ENCODE measurements around the gene MPV17.
"Not testable (repeated sequence)": the region's sequence is repeated elsewhere in the genome, so short reads cannot be mapped to it uniquely, and the experiment has no call there.

The MPV17 gene

DNA sequence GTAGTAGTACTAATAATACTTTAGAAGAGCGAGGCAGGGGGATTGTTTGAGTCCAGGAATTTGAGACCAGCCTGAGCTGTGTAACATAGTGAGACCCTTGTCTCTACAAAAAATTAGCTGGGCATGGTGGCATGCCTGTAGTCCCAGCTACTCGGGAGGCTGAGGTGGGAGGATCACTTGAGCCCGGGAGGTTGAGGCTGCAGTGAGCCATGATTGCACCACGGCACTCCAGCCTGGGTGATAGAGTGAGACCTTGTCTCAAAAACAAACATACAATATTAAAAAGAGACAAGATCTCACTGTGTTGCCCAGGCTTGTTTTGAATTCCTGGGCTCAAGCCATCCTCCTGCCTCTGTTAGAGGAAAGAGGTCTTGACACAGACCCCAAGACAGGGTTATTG is 22.3 kb downstream of the MPV17 start:
- in situ Hi-C loops (cut with MboI; ENCODE audit: low sequenced_read_pairs) = not testable (repeated sequence)

DNA sequence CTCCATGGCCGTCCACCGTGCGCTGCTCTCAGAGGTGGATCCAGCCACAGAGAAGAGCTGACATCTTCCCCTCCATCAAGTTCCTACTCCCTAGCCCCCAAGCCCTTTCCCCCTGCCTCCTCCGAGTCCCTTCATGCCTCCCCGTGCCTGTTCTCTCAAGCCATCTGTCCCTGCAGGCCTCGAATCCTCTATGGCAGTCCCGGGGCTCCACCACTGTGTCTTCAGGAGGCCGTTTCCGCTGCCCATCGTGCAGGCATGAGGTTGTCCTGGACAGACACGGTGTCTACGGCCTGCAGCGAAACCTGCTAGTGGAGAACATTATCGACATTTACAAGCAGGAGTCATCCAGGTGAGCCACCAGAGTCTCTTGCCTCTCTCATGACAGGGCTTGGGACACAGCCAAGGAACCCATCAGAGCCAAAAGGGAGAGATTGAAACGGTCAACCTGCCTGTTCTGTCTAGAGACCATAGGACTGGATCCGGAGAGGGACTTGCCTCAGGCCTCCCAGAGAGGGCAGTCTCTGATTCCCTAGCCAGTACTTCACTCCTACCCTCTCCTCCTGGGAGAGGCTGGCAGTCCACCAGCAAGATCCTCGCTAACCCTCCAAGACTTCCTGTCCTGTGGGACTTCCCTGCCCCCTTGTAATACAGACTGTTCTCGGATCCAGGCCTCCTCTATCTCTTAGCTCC is 24.4 kb downstream of the MPV17 start:
- in situ Hi-C loops (cut with MboI; ENCODE audit: low sequenced_read_pairs) = loop anchor here (25.0 kb wide), 1 partner anchor 186 kb away; the partner anchor contains the start of genes ABHD1 and CGREF1

DNA sequence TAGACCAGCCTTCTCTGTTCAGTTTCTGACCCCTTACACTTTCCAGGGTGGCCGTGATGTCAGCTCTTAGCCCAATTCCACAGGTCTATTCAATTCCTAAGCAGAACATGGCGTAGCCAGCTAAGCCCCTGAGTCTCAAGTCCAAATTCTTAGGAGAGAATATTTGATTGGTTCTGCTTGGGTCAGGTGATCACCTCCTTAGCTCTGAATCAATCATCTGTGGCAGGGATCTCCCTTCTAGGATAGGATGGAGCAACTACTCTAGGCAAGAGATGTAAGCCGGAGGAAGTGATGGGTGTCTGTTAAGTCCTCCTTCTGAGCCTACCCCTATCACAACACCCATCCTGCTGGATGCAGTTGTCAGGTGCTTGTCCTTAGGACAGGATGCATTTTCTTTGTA is 25.7 kb downstream of the MPV17 start:
- in situ Hi-C loops (cut with MboI; ENCODE audit: low sequenced_read_pairs) = loop anchor here (25.0 kb wide), 1 partner anchor 185 kb away; the partner anchor contains the start of genes ABHD1 and CGREF1

DNA sequence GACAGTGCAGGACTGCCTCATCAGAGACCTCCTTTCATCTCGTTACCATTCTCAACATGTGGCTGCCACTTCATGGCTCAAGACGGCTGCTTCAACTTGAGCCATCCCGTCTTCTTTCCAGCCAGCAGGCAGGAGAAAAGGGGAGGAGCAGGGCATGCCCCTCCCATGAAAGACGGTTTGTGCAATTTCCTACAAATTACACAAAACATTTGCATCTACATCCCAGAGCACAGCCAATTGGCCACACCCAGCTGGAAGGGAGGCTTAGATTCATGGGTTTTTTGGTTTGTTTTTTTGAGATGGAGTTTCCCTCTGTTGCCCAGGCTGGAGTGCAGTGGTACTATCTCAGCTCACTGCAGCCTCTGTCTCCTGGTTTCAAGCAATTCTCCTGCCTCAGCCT is 26.4 kb downstream of the MPV17 start:
- in situ Hi-C loops (cut with MboI; ENCODE audit: low sequenced_read_pairs) = loop anchor here (25.0 kb wide), 1 partner anchor 184 kb away; the partner anchor contains the start of genes ABHD1 and CGREF1

DNA sequence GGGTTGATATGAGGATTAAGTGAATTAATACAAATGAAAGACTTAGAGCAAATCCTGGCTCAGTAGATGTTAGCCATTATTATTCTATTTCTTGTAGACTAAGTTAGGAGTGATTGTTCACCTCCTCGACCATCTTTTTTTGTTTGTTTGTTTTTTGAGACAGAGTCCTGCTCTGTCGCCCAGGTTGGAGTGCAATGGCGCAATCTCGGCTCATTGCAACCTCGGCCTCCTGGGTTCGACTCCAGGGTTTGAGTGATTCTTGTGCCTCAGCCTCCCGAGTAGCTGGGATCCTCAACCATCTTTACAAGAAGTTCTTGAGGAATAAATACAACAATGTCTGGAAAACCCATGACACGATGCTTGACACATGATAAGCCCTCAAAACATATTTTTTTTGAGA is 28.0 kb downstream of the MPV17 start:
- in situ Hi-C loops (cut with MboI; ENCODE audit: low sequenced_read_pairs) = loop anchor here (25.0 kb wide), 1 partner anchor 183 kb away; the partner anchor contains the start of genes ABHD1 and CGREF1

DNA sequence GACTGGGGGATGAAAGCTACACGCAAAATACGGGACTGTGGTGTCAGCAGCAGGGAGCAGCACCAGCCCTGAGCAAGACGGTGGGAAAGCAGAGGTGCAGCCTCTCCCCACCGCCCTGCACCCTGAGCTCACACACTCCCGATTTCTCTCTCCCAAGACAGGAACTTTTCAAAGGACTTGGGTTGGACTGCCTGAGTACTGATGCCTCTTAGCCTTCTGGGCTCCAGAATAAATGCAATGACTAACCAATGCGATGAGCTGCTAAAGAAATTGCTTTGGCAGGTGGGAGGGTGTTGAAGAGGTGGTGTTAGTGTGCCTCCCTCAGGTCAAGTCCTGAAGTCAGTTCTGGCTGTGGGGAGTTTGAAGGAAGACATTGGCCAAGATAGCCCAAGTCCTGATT is 31.0 kb downstream of the MPV17 start:
- in situ Hi-C loops (cut with MboI; ENCODE audit: low sequenced_read_pairs) = loop anchor here (25.0 kb wide), 1 partner anchor 180 kb away; the partner anchor contains the start of genes ABHD1 and CGREF1

DNA sequence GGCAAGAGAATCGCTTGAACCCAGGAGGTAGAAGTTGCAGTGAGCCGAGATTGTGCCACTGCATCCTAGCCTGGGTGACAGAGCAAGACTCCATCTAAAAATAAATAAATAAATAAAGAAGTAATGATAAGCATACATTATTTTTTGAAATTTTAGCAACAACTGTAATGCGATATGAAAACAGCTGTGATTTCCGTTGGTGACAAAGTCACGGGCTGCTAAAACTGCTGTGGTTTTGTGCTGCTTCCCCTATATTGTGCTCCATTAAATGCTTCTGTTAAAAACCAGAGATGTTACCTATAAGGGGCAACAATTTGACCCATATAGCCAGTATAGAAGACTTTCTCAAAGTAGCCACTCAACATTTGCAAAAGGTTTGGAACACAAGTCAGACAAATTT is 32.3 kb downstream of the MPV17 start:
- in situ Hi-C loops (cut with MboI; ENCODE audit: low sequenced_read_pairs) = loop anchor here (25.0 kb wide), 1 partner anchor 178 kb away; the partner anchor contains the start of genes ABHD1 and CGREF1

DNA sequence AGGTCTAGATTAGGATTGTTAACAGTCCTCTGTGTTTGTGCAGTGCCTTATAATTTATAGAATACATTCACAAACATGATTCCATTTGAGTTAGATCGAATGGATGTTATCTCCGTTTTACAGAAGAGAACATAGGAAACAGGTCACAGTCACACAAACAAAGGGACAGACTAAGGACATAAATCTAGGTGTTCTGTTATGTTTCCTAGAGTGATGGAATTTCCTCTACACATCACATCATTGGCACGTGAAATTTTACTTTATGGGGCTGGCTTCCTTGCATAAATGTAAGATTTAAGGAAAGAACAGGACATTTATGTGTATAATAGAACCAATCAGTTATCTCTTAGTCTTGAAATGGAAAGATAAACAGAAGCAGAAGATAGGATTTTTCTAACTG is 34.3 kb downstream of the MPV17 start:
- in situ Hi-C loops (cut with MboI; ENCODE audit: low sequenced_read_pairs) = loop anchor here (25.0 kb wide), 1 partner anchor 176 kb away; the partner anchor contains the start of genes ABHD1 and CGREF1

DNA sequence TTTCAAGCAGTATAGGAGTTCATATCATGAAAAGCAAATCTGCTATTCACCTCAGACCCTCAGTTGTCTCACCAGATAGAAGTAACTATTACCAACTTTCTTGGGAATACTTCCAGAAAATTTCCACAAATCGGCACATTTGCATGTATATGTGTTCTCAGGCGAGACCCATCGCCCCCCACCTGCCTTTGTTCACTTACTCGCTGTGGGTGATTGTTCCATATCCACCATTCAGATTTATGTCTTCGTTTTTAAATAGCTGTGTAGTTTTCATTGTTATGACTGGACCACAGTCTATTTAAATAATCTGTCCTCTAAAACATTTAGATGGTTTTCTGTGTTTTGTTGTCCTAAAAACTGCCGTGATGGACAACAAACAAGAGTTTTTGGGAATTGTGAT is 37.4 kb downstream of the MPV17 start:
- in situ Hi-C loops (cut with MboI; ENCODE audit: low sequenced_read_pairs) = loop anchor here (25.0 kb wide), 1 partner anchor 173 kb away; the partner anchor contains the start of genes ABHD1 and CGREF1

DNA sequence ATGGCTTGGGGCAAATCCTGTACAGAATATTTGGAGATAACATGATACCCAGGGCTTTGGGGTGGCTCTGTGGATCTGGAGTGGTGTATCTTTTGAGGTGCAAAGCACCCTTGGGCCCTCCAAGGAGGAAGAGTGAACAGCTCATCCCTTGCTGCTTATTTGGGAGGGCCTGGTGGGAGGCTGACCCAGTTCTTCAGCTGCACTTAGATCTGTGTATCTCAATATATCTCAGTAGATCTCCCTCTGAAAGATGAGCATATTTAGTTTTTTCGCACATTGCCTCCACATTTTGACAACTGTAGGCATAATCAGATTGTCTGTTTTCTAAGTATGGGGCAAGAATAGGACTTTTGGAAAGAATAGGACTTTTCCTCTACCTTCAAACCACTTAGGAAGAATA is 37.9 kb downstream of the MPV17 start:
- in situ Hi-C loops (cut with MboI; ENCODE audit: low sequenced_read_pairs) = loop anchor here (25.0 kb wide), 1 partner anchor 173 kb away; the partner anchor contains the start of genes ABHD1 and CGREF1

DNA sequence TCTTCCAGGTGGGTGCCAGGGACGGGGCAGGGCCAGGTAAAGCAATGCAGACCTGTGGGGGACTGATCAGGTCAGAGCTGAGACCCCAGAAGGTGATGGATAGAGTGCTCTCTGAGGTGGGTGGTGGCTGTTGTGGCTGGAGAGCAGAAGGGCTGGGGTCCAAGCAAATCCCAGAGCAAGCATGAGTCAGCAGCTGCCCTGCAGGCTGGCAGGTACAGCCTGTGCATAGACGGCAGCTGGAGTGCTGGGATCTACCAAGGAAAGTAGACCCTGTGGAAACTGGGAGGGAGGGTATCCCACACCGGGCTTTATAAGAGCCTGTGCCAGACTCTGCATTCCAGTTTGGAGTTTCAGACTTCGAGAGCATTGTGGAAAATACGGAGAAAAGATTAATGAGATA is 40.0 kb downstream of the MPV17 start:
- in situ Hi-C loops (cut with MboI; ENCODE audit: low sequenced_read_pairs) = loop anchor here (25.0 kb wide), 1 partner anchor 171 kb away; the partner anchor contains the start of genes ABHD1 and CGREF1

DNA sequence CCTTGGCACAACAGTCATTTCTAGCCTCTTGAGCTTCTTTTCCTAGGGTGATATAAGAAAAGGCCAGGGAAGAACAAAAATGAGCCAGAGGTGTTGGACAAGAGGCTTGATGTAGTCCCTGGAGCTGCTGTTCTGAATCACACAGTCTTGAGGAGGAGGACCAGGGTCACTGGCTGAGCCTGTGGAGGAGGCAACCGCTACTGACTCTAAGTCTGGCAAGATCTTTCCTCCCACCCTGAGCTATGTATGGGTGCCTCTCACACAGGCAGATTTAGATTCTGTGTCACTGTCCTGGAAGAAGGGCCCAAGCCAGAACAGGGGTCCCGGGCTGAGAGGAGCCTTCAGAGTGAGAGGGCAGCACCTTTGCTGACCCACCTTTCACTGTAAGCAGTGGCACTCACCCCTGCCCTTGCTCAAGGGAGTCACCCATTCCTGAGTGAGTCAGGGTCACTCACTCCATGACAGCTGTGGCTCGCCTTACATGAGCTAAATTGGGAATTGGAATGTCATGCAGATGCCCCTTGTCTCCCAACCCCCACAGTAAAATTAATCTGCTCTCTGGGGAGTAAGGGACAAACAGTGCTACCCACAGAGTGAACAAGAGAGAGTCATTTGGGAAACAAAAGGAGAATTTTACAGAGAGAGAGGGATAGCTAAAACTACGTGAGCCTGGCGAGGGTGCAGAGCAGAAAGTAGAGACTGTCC is 40.9 kb downstream of the MPV17 start, which contains the start of gene TRIM54:
Gene TRIM54 (plus strand): TSS at position 575 of the 705 bp plus-strand sequence. CDS start 303 bp downstream, outside the sequence.
- in situ Hi-C loops (cut with MboI; ENCODE audit: low sequenced_read_pairs) = loop anchor here (25.0 kb wide), 1 partner anchor 170 kb away; the partner anchor contains the start of genes ABHD1 and CGREF1

DNA sequence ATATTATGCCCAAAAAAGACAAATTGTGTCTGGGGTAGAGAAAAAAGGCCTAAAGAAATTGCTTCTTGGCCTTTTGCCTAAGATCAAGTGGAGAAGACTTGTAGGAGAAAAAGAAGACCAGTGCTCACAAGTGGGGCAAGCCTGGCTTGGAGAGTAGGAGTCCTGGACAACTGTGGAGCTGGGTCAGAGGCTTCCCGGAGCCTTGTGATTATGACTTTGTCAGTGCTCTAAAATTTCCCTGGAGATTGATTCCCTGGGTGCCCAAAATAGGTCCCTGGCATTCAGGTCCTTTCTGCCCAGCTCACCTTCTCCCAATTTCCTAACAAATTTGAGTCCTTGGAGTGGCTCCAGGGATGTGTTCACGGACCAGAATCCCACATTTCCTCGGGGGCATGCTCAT is 41.5 kb downstream of the MPV17 start:
- in situ Hi-C loops (cut with MboI; ENCODE audit: low sequenced_read_pairs) = loop anchor here (25.0 kb wide), 1 partner anchor 169 kb away; the partner anchor contains the start of genes ABHD1 and CGREF1

DNA sequence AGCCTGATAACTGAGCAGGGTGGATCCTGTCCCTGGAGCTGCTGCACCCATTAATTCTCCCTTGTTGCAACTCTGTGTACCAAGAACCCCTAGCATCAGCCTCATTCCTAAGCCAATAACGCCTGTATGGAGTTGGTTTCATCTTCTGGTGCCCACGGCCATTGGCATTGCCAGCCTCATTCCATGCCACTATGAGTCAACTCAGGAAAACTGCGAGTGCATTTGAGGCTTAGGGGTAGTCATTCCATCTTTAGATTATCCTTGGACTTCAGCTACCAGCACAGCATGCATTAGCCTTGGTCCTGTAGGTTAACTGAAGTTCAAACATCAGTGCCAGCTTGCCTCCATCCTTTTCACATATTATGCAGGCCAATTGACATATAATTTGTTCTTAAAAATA is 42.1 kb downstream of the MPV17 start:
- in situ Hi-C loops (cut with MboI; ENCODE audit: low sequenced_read_pairs) = loop anchor here (25.0 kb wide), 1 partner anchor 169 kb away; the partner anchor contains the start of genes ABHD1 and CGREF1

DNA sequence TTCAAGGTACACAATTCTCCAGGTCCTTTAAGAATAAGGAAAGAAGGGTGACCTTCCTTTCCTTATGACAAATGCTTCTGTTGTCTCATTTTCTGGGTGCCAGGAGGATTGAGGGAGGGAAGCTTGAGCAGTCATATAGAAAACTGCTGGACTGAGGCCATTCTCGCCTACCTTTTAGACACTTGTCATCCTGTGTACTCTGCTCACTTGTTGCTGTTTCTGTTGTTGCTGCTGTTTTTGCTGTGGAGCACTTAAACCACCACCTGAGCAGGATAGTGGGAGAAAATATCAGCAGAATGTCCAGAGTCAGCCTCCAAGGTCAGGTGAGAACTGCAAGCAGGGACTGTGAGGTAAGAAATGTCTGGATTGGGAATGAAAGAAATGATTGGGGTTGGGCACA is 44.9 kb downstream of the MPV17 start:
- in situ Hi-C loops (cut with MboI; ENCODE audit: low sequenced_read_pairs) = loop anchor here (25.0 kb wide), 1 partner anchor 166 kb away; the partner anchor contains the start of genes ABHD1 and CGREF1

DNA sequence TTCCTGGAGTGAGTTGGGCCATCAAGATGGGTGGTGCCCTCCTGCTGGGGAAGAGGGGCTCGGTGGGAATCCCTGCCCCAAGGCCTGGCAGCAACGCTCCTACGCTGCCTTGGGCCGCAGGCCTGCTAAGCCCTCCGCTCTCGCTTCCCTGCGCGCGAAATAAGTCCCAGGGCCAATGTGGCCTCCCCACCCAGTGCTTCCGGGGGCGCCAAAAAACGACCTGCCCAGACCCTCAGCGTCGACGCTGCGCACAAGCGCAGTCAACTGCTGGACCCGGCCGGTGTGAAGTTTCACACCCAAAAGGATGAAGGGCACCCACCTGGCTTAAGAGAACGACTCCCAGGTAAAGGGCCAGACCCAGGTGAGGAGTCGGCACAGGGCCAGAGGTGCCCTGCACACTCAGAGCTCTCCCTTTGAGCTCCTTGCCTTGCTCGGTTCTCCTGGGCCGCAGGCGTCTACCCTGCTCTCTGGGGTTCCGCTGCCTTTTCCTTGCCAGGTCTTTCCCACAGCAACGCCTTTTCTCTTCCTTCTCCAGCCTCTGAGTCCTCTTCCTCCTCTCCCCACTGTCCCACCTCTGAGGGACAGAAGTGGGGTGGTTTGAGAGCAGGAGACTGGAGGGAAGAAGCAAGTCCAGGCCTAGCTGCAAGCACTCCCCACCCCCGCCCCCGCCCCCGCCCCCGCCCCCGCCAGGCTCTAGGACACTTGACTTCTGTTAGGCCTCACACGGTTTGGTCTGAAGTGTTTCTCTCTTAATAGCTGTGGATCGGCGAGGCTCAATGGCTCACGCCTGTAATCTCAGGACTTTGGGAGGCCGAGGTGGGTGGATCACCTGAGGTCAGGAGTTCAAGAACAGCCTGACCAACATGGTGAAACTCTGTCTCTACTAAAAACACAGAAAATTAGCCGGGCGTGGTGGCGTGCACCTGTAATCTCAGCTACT is 47.4 kb downstream of the MPV17 start, which contains the start of gene DNAJC5G:
Gene DNAJC5G (plus strand): TSS at position 223 of the 940 bp plus-strand sequence. CDS start 1,296 bp downstream, outside the sequence.
- in situ Hi-C loops (cut with MboI; ENCODE audit: low sequenced_read_pairs) = loop anchor here (25.0 kb wide), 1 partner anchor 163 kb away; the partner anchor contains the start of genes ABHD1 and CGREF1

DNA sequence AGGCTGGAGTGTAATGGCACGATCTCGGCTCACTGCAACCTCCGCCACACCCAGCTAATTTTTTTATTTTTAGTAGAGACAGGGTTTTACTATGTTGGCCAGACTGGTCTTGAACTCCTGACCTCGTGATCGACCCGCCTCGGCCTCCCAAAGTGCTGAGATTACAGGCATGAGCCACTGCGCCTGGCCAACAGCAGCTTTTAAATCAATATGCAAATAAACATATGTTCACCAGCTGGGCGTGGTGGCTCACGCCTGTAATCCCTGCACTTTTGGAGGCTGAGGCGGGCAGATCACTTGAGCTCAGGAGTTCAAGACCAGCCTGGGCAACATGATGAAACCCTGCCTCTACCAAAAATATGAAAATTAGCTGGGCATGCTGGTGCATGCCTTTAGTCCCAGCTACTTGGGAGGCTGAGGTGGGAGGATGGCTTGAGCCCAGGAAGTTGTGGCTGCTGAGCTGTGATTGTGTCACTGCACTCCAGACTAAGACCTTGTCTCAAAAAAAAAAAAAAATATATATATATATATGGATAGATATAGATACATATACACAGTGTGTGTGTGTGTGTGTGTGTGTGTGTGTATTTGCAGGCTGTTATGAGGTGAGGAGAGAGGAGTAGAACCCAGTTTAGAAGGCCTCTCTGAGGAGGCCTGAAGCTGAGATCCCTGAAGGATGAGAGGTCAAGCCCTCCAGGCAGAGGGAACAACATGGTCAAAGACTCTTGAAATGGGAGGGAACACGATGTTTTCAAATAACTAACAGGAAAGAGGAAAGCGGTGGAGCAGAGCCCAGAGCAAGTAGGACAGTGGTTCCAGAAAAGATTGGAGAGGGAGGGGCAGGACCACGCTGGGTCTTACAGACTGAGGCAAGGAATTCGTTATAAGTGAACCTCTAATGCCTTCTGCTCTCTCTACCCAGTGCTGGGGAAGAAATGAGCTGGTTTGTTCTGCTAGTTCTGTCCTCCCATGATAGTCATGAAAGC is 50.1 kb downstream of the MPV17 start:
- in situ Hi-C loops (cut with MboI; ENCODE audit: low sequenced_read_pairs) = not testable (repeated sequence)

DNA sequence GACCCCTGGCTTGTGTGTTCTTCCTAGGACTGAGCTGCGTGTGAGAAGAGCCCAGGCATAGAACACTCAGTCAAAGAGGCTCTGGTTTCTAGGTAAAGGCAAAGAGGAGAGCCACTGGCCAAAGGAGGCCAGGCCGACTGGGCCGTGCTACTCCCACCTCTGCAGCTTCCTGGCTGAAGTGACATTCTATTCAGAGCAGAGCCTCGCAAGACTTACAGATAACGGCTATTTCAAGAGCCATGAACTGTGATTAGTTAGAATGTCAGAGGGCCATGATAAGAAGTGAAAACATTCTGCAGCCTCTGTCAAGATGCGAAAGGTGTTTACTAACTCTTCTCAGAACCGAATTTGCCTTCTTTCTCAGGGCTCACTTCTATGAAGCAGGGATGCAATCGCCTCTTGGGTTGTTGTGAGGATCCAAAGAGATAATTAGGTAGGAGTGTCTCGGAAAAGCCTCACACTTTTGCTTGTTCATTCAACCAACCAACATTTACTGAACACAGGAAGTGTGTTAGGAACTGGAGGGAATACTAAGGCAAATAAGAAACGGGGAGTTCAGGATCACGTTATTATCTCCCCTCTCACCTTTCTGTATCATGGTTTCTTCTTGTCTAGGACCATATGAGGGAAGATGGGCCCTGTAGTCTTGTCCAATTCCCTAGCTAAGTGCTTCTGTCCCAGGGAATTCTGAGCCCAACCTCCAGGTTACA is 51.1 kb downstream of the MPV17 start:
- in situ Hi-C loops (cut with MboI; ENCODE audit: low sequenced_read_pairs) = no loop called here

Measured in HL-60/S4 treated with retinoic acid at 250 ng/mL for 4 days and 3 days (cell line).